HG03095 (cell line): ENCODE measurements around the gene CBFA2T3.

Source experiments
- ATAC-seq: cut with Tn5 transposase; IDR thresholded peaks from one replicate; pipeline ENCODE4 v1.9.1; 2021; ENCODE audit warnings: moderate library complexity; ENCODE audit not compliant: unreplicated experiment

Gene CBFA2T3

GRCh38 chr16:88911946-88912310 lies 65.1 kb downstream of the CBFA2T3 start:
- ATAC-seq = no peak

GRCh38 chr16:88911136-88911945 lies 65.7 kb downstream of the CBFA2T3 start:
- ATAC-seq = no peak

DNA sequence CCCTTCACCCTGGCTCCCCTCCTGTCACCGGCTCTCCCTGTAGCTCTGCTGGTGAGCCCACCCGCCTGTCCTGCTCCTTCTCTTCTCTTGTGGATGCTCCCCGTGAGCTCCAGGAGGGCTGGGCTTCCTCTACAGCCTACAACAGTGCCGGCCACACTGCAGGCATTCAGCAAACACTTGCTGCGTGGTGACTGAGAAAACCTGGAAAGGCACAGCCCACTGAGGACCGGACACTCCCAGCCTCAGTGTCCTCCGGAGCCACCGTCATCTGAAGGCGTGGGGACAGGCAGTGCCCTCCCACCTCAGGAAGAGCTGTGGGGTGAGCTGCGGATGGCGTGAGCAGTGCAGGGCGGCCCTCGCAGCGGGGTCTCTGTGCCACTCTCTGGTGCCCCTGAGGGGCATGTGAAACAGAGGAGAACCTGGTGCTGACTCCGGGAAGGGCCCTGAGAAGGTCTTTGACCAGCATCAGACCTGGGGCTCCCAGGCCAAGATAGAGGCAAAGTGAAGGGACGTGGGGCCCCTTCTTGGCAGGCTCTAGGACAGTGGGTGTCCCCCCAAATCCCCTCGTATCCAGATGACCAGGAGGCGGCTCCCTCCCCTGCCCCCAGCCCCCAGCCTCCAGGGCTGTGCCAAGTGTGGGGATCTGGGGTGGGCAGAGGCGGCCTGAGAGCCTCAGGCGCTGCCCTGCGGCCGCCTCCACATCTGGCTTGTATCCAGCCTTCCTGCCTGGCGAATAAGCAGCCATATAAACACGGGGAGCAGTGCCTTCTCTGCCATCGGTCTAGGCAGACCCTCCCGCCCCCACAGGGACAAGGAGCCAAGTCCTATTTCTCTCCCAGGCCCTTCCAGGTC lies 66.5 kb downstream of the CBFA2T3 start:
- no peak for ATAC-seq

- no peak for ATAC-seq
Observed at GRCh38 chr16:88909431-88910210, 67.4 kb downstream of the CBFA2T3 start.

DNA sequence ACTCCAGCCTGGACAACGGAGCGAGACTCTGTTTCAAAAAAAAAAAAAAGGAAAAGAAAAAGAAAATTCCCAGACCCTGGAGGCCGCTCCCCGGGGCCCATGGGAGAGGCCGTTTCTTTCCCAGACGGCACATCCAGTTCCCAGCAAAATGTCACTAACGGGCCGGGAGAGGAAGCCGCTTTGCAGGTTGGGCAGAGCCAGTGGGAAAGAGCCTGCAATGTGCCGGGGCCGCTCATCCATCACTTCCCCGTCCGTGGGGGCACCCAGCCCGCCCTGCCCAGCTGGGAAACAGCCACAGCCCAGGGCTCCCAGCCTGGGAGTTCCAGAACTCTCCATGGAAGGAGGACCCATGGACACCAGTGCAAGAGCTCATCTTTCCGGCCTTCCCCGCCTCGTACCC lies 68.7 kb downstream of the CBFA2T3 start:
- ATAC-seq = no peak

DNA sequence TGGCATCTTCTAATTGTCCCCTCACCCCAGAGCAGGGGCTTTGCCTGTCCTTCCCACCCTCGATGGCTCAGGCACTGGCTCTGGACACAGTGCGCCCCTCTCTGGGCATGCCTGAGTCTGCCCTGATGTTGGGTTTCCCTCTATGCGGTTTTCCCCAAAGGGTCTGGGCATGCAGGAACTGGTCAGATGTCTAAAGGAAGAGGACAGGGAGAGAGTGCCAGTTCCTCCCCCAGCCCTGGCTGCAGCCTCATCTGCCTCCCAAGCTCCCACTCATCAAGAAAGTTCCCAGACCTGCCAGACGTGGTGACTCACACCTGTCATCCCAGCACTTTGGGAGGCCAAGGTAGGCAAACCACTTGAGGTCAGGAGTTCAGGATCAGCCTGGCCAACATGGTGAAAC lies 69.2 kb downstream of the CBFA2T3 start:
- ATAC-seq = no peak

DNA sequence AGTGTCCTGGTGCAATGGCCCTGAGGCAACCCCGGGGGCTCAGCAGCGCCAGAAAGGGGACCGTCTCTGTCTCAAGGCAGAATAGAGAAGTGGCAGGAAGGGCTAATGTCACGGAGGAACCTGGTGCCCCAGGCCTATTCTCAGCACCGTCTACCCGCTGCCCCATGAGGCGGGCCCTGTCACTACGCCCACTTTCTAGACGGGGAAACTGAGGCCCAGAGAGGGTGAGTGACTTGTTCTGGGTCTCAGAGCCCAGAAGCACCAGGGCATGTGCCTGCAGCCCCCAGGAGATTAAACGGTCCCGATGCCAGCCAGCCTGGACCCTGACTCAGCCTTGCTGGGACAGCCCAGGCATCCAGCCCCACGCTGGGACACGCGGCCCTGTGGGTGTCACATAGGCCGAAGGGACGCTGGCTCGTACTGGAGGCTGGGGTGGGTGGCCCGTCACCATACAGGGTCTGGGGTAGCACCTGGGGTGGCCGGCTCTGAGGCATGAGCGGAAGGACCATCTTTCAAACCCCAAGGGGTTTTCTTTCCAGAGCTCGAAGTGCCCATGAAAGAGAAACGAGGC lies 70.4 kb downstream of the CBFA2T3 start:
- no peak for ATAC-seq

GRCh38 chr16:88906020-88906419 lies 71.0 kb downstream of the CBFA2T3 start:
- ATAC-seq = no peak

- no peak for ATAC-seq
Observed at GRCh38 chr16:88905563-88905962, 71.4 kb downstream of the CBFA2T3 start.

DNA sequence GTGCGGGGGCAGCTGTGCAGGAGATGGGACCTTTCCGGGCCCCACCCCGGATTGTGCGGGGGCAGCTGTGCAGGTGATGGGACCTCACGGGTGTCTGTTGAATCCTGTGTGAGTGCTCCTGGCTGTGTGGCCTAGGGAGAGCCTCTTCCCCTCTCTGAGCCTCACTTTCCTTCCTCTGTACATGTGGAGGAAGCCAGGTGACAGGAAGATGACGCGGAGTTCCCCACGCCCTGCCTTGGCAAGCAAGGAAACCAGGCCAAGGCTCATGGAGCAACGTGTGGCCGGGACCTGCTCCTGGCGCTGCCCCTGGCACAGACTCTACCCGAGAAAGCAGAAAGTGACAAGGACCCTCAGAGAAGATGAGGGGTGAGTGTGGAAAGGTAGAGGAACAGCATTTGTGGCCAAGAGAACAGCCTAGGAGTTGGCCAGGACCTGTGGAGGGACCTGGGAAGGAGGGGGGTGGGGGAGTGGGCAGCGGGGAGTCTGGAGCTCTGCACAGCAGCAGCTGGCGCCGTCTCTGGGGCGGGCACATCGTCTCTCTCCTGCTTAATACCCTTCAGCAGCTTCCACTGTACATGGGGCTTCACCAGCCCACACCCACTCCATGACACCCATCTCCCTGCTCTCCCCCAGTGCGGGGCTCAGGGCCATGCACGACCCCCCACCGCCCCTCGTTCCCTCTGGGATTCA lies 72.2 kb downstream of the CBFA2T3 start:
- ATAC-seq = no peak

DNA sequence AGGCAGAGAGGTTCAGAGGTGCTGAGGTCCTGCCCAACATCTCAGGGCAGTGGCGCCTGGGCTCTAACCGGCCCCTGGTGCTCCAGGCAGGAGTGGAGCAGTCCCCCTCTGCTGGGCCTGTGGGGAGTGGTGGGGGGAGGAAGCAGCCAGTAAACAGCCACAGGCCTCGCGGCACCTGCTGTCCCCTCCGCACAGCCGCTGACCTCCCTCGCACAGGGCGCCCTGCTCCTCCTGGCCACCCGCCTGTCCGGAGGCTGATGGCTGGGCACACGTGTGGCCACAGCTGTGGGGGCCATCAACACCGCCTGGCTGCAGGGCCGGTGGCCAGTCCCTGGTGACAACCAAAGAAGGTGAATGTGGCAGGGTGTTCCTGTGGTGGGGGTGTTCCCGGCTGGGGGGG lies 73.7 kb downstream of the CBFA2T3 start:
- ATAC-seq = no peak

DNA sequence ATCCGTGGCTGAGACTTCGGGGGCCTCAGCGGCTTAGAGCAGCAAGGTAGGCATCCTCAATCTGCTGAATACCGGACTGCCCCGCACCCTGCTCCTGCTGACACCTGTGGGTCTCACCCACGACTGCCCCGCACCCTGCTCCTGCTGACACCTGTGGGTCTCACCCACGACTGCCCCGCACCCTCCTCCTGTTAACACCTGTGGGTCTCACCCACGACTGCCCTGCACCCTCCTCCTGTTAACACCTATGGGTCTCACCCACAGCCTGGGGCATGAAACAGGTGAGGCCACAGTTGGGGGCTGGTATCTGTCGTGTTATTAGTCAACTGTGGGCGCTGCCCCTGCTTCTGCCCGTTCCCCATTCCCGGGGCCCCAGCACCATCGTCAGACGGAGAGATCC lies 74.3 kb downstream of the CBFA2T3 start:
- ATAC-seq = no peak

DNA sequence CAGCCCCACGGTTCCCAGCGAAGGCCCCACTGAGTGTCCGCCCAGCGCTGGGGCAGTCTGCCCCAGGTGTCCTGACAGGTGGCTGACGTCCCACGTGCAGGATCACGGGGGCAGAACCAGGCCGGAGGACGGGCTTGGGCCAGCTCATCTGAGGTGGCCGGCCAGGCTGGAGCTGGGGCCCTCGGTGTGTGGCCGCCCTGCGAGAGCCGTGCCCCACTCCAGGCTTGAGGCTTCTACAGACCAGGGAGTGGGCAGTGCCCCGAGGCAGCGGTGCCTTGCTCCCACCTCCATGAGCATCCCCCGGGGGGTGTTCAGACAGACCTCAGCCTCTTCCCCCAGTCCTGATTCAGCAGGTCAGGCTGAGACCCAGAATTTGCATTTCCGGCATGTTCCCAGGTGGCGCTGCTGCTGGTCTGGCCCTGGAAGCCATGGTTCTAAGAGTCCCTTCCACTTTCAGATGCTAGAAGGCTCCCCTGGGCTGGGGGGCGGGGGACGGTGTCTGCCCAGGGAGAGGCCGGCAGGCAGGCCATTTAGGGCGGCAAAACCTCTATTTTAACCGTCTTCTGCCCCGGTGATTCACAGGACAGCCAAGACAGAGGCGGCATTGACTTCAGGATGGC lies 75.2 kb downstream of the CBFA2T3 start:
- no peak for ATAC-seq

GRCh38 chr16:88900662-88901052 lies 76.3 kb downstream of the CBFA2T3 start:
- ATAC-seq = no peak

- ATAC-seq = no peak
Observed at GRCh38 chr16:88899901-88900661, 76.9 kb downstream of the CBFA2T3 start.

DNA sequence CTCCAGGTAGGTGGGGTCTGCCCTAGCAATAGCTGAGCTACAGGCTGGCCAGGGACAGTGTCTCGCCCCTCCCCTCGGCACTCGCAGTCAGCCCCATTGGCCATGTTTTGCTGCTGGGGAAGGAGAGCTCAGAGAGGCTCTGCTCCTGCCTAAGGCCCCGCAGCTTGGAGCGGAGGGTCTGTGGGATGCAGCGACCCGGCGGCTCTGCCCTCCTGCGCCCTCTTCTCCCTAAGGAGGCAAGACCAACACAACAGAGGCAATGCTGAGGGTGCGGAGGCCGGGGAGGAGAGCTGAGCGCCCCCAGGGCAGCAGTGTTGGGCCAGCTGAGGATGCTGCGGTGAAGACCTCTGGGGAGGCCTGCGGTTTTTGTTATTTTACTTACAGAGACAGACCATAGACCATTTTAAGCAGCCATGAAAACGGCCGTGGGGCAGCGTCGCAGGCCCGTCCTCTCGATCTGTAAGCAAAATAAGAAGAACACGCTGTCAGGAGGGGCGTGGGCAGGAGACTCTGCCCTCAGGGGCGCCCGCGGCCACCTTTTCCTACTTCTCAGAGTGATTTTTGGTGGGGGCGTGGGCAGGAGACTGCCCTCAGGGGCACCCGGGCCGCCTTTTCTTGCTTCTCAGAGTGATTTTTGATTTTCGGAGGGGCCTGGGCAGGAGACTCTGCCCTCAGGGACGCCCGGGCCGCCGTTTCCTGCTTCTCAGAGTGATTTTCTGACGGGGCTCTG lies 79.1 kb downstream of the CBFA2T3 start:
- no peak for ATAC-seq

GRCh38 chr16:88896238-88897070 lies 80.6 kb downstream of the CBFA2T3 start:
- no peak for ATAC-seq

- no peak for ATAC-seq
Observed at GRCh38 chr16:88895335-88895734, 81.7 kb downstream of the CBFA2T3 start.
